ENCODE results near the gene ITGA11. TPM values are rescaled to one million over a fixed set of nuclear protein-coding genes. Genes with fewer than 3 reads are reported as not detected.
"Not testable (repeated sequence)": the region's sequence is repeated elsewhere in the genome, so short reads cannot be mapped to it uniquely, and the experiment has no call there.

ITGA11 gene
- total RNA-seq, 1 donor from 2014 or later, result 23.5 TPM

- DNase-seq (no peak), ATAC-seq (no peak)
- intact Hi-C loops (cut with micrococcal nuclease), result no loop called here
These were observed 2.1 kb downstream of the ITGA11 start for GRCh38 chr15:68429691-68430470.

- intact Hi-C loops (cut with micrococcal nuclease), result no loop called here
- ATAC-seq (no peak), DNase-seq (no peak)
These were observed 3.5 kb downstream of the ITGA11 start for GRCh38 chr15:68428431-68428940.

- ATAC-seq (no peak), DNase-seq (no peak)
- intact Hi-C loops (cut with micrococcal nuclease), result no loop called here
These were observed 4.0 kb downstream of the ITGA11 start for GRCh38 chr15:68427963-68428362.

GRCh38 chr15:68427366-68427765 lies 4.6 kb downstream of the ITGA11 start:
- DNase-seq (no peak), ATAC-seq (no peak)
- intact Hi-C loops (cut with micrococcal nuclease), result no loop called here

GRCh38 chr15:68426116-68426515 lies 5.8 kb downstream of the ITGA11 start:
- no peak for DNase-seq
- intact Hi-C loops (cut with micrococcal nuclease), result no loop called here
- no peak for ATAC-seq

GRCh38 chr15:68425428-68426060 lies 6.4 kb downstream of the ITGA11 start:
- no peak for ATAC-seq
- intact Hi-C loops (cut with micrococcal nuclease), result no loop called here
- DNase-seq, result no peak

GRCh38 chr15:68424754-68425390 lies 7.1 kb downstream of the ITGA11 start:
- intact Hi-C loops (cut with micrococcal nuclease), result no loop called here
- no peak for DNase-seq
- no peak for ATAC-seq

GRCh38 chr15:68423359-68424296 lies 8.3 kb downstream of the ITGA11 start:
- DNase-seq (no peak), ATAC-seq (no peak)
- intact Hi-C loops (cut with micrococcal nuclease), result no loop called here

GRCh38 chr15:68422403-68423145 lies 9.4 kb downstream of the ITGA11 start:
- ATAC-seq; DNase-seq; intact Hi-C loops (cut with micrococcal nuclease): not testable (repeated sequence)

- intact Hi-C loops (cut with micrococcal nuclease), result no loop called here
- no peak for ATAC-seq
- DNase-seq, result no peak
These were observed 10.1 kb downstream of the ITGA11 start for GRCh38 chr15:68421798-68422402.

GRCh38 chr15:68421115-68421551 lies 10.8 kb downstream of the ITGA11 start:
- no peak for DNase-seq
- no peak for ATAC-seq
- intact Hi-C loops (cut with micrococcal nuclease), result no loop called here

- intact Hi-C loops (cut with micrococcal nuclease), result no loop called here
- ATAC-seq, result no peak
These were observed 11.7 kb downstream of the ITGA11 start for GRCh38 chr15:68420186-68420684.

GRCh38 chr15:68419301-68420175 lies 12.4 kb downstream of the ITGA11 start:
- no peak for ATAC-seq
- intact Hi-C loops (cut with micrococcal nuclease), result no loop called here
- DNase-seq, result no peak

More at GRCh38 chr15:68420186-68420684, 11.7 kb downstream of the ITGA11 start:
- no peak for DNase-seq

GRCh38 chr15:68418611-68419161 lies 13.3 kb downstream of the ITGA11 start:
- intact Hi-C loops (cut with micrococcal nuclease), result no loop called here
- peak; percentile 68 for ATAC-seq
- DNase-seq, result no peak

- ATAC-seq, result peak; percentile 23
- intact Hi-C loops (cut with micrococcal nuclease), result no loop called here
- no peak for DNase-seq
These were observed 14.1 kb downstream of the ITGA11 start for GRCh38 chr15:68417897-68418296.

GRCh38 chr15:68417051-68417450 lies 14.9 kb downstream of the ITGA11 start:
- no peak for DNase-seq
- intact Hi-C loops (cut with micrococcal nuclease), result no loop called here
- ATAC-seq, result no peak

GRCh38 chr15:68416158-68416535 lies 15.8 kb downstream of the ITGA11 start:
- intact Hi-C loops (cut with micrococcal nuclease), result no loop called here
- DNase-seq (no peak), ATAC-seq (no peak)

Measured in left ventricle myocardium superior (tissue), 1 donor.